DND-41 (cell line): Measurements from ENCODE around the gene SLC24A3.

Experiments used
- ATAC-seq: fragments of 200-7000 bp; cut with Tn5 transposase; 3 replicates; pipeline ENCODE4 v1.9.1; 2021; ENCODE audit warnings: low read depth; ENCODE audit not compliant: insufficient read depth
- DNase-seq: peaks from one replicate; pipeline ENCODE4 v3.0.0-alpha.2; 2020
- H2AFZ ChIP-seq: 2 replicates; pipeline ENCODE4 v1.6.0; 2012; ENCODE audit warnings: low read depth, low read length
- H3K27ac ChIP-seq: 2 replicates; pipeline ENCODE4 v1.5.1; 2012; ENCODE audit warnings: low read length, inconsistent platforms
- H3K27me3 ChIP-seq: fragments of 200-600 bp; sonication (generic); 2 replicates; pipeline ENCODE4 v1.6.0; 2012; ENCODE audit warnings: low read length, mild to moderate bottlenecking, inconsistent platforms; ENCODE audit not compliant: insufficient read depth, poor library complexity
- H3K36me3 ChIP-seq: 2 replicates; pipeline ENCODE4 v1.5.1; 2012; ENCODE audit warnings: low read length, inconsistent platforms; ENCODE audit not compliant: insufficient read depth
- H3K4me1 ChIP-seq: 2 replicates; pipeline ENCODE4 v1.5.1; 2012; ENCODE audit warnings: mild to moderate bottlenecking, low read length; ENCODE audit not compliant: insufficient read depth
- H3K4me2 ChIP-seq: 2 replicates; pipeline ENCODE4 v1.6.0; 2012; ENCODE audit warnings: mild to moderate bottlenecking, moderate library complexity, low read length, inconsistent platforms; ENCODE audit not compliant: insufficient read depth
- H3K4me3 ChIP-seq, 2 experiments: fragments of 200-600 bp in 1 of 2; shearing (Covaris generic) in 1 of 2; 2 replicates each; pipeline ENCODE4 v1.5.1; 2012 to 2016; ENCODE audit warnings: inconsistent platforms in 2 of 2, low read length in 2 of 2, mild to moderate bottlenecking in 2 of 2, low read depth in 1 of 2, moderate library complexity in 1 of 2
- H3K79me2 ChIP-seq: 2 replicates; pipeline ENCODE4 v1.6.0; 2012; ENCODE audit warnings: low read length, inconsistent platforms; ENCODE audit not compliant: insufficient read depth
- H3K9ac ChIP-seq: 2 replicates; pipeline ENCODE4 v1.6.0; 2012; ENCODE audit warnings: low read depth, mild to moderate bottlenecking, inconsistent platforms, low read length, moderate library complexity
- H3K9me3 ChIP-seq: 2 replicates; pipeline ENCODE4 v1.5.1; 2012; ENCODE audit warnings: low read length, moderate library complexity, mild to moderate bottlenecking, inconsistent platforms; ENCODE audit not compliant: insufficient read depth, severe bottlenecking
- H4K20me1 ChIP-seq: 2 replicates; pipeline ENCODE4 v1.6.0; 2012; ENCODE audit warnings: low read length; ENCODE audit not compliant: insufficient read depth
- CTCF ChIP-seq: IDR thresholded peaks from 2 replicates; pipeline ENCODE4 v1.5.1; 2012; ENCODE audit warnings: borderline replicate concordance, low read length, moderate library complexity, mild to moderate bottlenecking; ENCODE audit not compliant: poor library complexity, severe bottlenecking; ENCODE audit errors: extremely low read depth
- EZH2 ChIP-seq: IDR thresholded peaks from 3 replicates; pipeline ENCODE4 v1.6.1; 2012; ENCODE audit warnings: borderline replicate concordance, low read depth, mild to moderate bottlenecking, moderate library complexity, low read length, inconsistent platforms; ENCODE audit not compliant: severe bottlenecking

SLC24A3 gene

GRCh38 chr20:19181552-19181951 lies 30.9 kb upstream of the SLC24A3 start:
- Histone ChIP-seq H3K27me3 (no peaks in the 10 kb centered on the region), H3K79me2 (no peaks in the 10 kb centered on the region), H3K4me2 (no peak overlapping the region), H4K20me1 (no peaks in the 10 kb centered on the region), H2AFZ (no peak overlapping the region), H3K9ac (no peak overlapping the region), H3K4me3 (no peak overlapping the region), H3K9me3 (no peaks in the 10 kb centered on the region), H3K36me3 (no peaks in the 10 kb centered on the region), H3K27ac (no peak overlapping the region), H3K4me1 (no peaks in the 10 kb centered on the region)
- ATAC-seq (no peak), DNase-seq (no peak)
- no peak for TF ChIP-seq EZH2
- TF ChIP-seq CTCF: no peak

GRCh38 chr20:19185083-19185482 lies 27.4 kb upstream of the SLC24A3 start:
- H2AFZ ChIP-seq: no peak overlapping the region
- H4K20me1 ChIP-seq: no peaks in the 10 kb centered on the region
- no peak overlapping the region for H3K9ac ChIP-seq
- no peak overlapping the region for H3K4me2 ChIP-seq
- ATAC-seq (no peak), DNase-seq (no peak)
- H3K4me3 ChIP-seq: no peak overlapping the region
- no peaks in the 10 kb centered on the region for H3K4me1 ChIP-seq
- no peak overlapping the region for H3K27ac ChIP-seq
- no peaks in the 10 kb centered on the region for H3K27me3 ChIP-seq
- no peaks in the 10 kb centered on the region for H3K36me3 ChIP-seq
- H3K9me3 ChIP-seq: peaks cover 4% of the 10 kb centered on the region
- TF ChIP-seq EZH2 (no peak), CTCF (no peak)
- H3K79me2 ChIP-seq: no peaks in the 10 kb centered on the region

- H3K27me3 ChIP-seq: no peaks in the 10 kb centered on the region
- H2AFZ ChIP-seq: no peak overlapping the region
- ATAC-seq: no peak
- DNase-seq: no peak
- no peak overlapping the region for H3K4me3 ChIP-seq
- H4K20me1 ChIP-seq: no peaks in the 10 kb centered on the region
- H3K4me1 ChIP-seq: no peaks in the 10 kb centered on the region
- H3K27ac ChIP-seq: no peak overlapping the region
- no peaks in the 10 kb centered on the region for H3K79me2 ChIP-seq
- H3K9ac ChIP-seq: no peak overlapping the region
- H3K9me3 ChIP-seq: peaks cover 4% of the 10 kb centered on the region
- no peak overlapping the region for H3K4me2 ChIP-seq
- no peaks in the 10 kb centered on the region for H3K36me3 ChIP-seq
- no peak for TF ChIP-seq EZH2
Observed at GRCh38 chr20:19193349-19193748, 19.1 kb upstream of the SLC24A3 start.

GRCh38 chr20:19205981-19206396 lies 6.5 kb upstream of the SLC24A3 start:
- DNase-seq (peak; percentile 68), ATAC-seq (peak; percentile 69)
- Histone ChIP-seq H3K27ac (no peak overlapping the region), H3K4me1 (no peaks in the 10 kb centered on the region), H3K9me3 (no peaks in the 10 kb centered on the region), H3K27me3 (peaks cover 11% of the 10 kb centered on the region), H3K79me2 (no peaks in the 10 kb centered on the region), H3K4me2 (no peak overlapping the region), H3K36me3 (no peaks in the 10 kb centered on the region), H2AFZ (peak overlapping the region; percentile 22; the same call in 1 of the 2 replicates), H3K9ac (no peak overlapping the region), H3K4me3 (no peak overlapping the region), H4K20me1 (no peaks in the 10 kb centered on the region)
- TF ChIP-seq CTCF (peak; percentile 97), EZH2 (no peak)
